ENCODE measurements around the gene MTFMT. TPM values are rescaled to one million over a fixed set of nuclear protein-coding genes. Genes with fewer than 3 reads are reported as not detected.

Gene MTFMT
- total RNA-seq, 1 experiment from 2014 or later, result 30.4 TPM

DNA sequence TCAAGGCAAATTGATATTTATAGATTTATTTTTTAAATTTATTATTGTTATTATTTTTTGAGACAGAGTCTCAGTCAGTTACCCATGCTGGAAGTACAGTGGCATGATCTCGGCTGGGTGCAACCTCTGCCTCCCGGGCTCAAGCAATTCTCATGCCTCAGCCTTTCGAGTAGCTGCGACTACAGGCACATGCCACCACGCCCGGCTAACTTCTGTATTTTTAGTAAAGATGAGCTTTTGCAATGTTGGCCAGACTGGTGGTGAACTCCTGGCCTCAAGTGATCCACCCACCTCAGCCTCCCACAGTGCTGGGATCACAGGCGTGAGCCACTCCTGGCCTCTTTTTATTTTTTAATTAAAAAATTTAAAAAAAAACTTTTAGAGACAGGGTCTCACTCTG is 58.7 kb downstream of the MTFMT start:
- Histone ChIP-seq H3K9me2 (ENCODE audit: insufficient read depth) (no peaks in the 10 kb centered on the region), H3K9ac (ENCODE audit: low read length) (no peak overlapping the region), H2AFZ (ENCODE audit: low read depth, low read length, poor library complexity, severe bottlenecking) (no peak overlapping the region), H4K20me1 (ENCODE audit: insufficient read depth) (no peaks in the 10 kb centered on the region), H3K4me2 (ENCODE audit: low read length) (no peak overlapping the region), H3K36me3 (ENCODE audit: control insufficient read depth in 1 of 2, insufficient read depth in 2 of 2, low read length in 2 of 2) (peaks cover 14 to 34% of the 10 kb centered on the region in 2 experiments), H3K79me2 (ENCODE audit: insufficient read depth, low read length) (no peaks in the 10 kb centered on the region), H3K27me3 (ENCODE audit: insufficient read depth, low read length) (no peaks in the 10 kb centered on the region), H3K4me1 (ENCODE audit: control insufficient read depth in 1 of 2, insufficient read depth in 2 of 2, low read length in 2 of 2) (no peaks in the 10 kb centered on the region), H3K4me3 (replicated peaks in 1 of 2; ENCODE audit: low read depth in 1 of 2, low read length in 2 of 2) (no peak overlapping the region), H3K27ac (ENCODE audit: low read depth, low read length) (no peak overlapping the region), H3K9me3 (ENCODE audit: control insufficient read depth in 1 of 2, insufficient read depth in 1 of 2, low read depth in 1 of 2, low read length in 2 of 2) (no peaks in the 10 kb centered on the region)
- BruUV-seq (replicated peaks), result no TSS peak
- DNase-seq (ENCODE audit: low read depth, low spot score), result no peak
- intact Hi-C loops (cut with micrococcal nuclease), result no loop called here
- ChIA-PET POLR2A (no interaction called here), RAD21 (ENCODE audit: low non-redundant PET in 1 of 2, low total read pairs in 2 of 2, uncharacterized antibody in 2 of 2, unreplicated experiment in 2 of 2) (no interaction called here), CTCF (no interaction called here)
- no peak for ATAC-seq
- no peak for TF ChIP-seq ATF3 (IDR thresholded peaks at IDR 0.05)
- TF ChIP-seq ELF1 (IDR thresholded peaks at IDR 0.05; ENCODE audit: borderline replicate concordance, low read depth), result no peak
- no peak for TF ChIP-seq REST (IDR thresholded peaks at IDR 0.05; ENCODE audit: low read depth)
- TF ChIP-seq SRF (IDR thresholded peaks at IDR 0.05; ENCODE audit: low read depth), result no peak
- no peak for TF ChIP-seq EZH2phosphoT487 (IDR thresholded peaks at IDR 0.05; ENCODE audit: borderline replicate concordance)
- TF ChIP-seq POLR2A (IDR thresholded peaks at IDR 0.05; ENCODE audit: borderline replicate concordance, extremely low read depth, insufficient read depth, insufficient read length), result no peak
- TF ChIP-seq EZH2 (IDR thresholded peaks at IDR 0.05), result no peak
- no peak for TF ChIP-seq ZNF274 (IDR thresholded peaks at IDR 0.05; ENCODE audit: low read depth, low read length)
- no peak for TF ChIP-seq SIN3A (IDR thresholded peaks at IDR 0.05; ENCODE audit: low read depth)
- no peak for TF ChIP-seq CBX3 (IDR thresholded peaks at IDR 0.05; ENCODE audit: low read depth)

All from HCT116 (cell line).